Activated naive CD4-positive, alpha-beta T cell treated with anti-CD3 and anti-CD28 coated beads for 36 hours (primary cell): ENCODE data around the gene TCHP. TPM values are rescaled to one million over a fixed set of nuclear protein-coding genes. Genes with fewer than 3 reads are reported as not detected.
"Not testable (repeated sequence)": the region's sequence is repeated elsewhere in the genome, so short reads cannot be mapped to it uniquely, and the experiment has no call there.

Source experiments
- CTCF ChIA-PET: fragments of 350-600 bp; sonication (Branson Sonifier 250); formaldehyde crosslinking; loops from one replicate; lab custom pipeline; 2021; ENCODE audit warnings: antibody characterized with exemption; lab: Charles Lee
- DNase-seq: peaks from one replicate; pipeline ENCODE4 v3.0.0-alpha.2; 2020
- H3K27ac Mint-ChIP-seq: one replicate; pipeline ENCODE4 v1.8.0; 2021; ENCODE audit warnings: mild to moderate bottlenecking, mixed read lengths
- H3K27me3 Mint-ChIP-seq: one replicate; pipeline ENCODE4 v1.8.0; 2021; ENCODE audit warnings: low read depth, mixed read lengths
- H3K36me3 Mint-ChIP-seq: one replicate; pipeline ENCODE4 v1.8.0; 2021; ENCODE audit warnings: low read depth, mixed read lengths
- H3K4me1 Mint-ChIP-seq: one replicate; pipeline ENCODE4 v1.8.0; 2021; ENCODE audit warnings: low read depth, mixed read lengths
- H3K4me3 Mint-ChIP-seq: one replicate; pipeline ENCODE4 v1.8.0; 2021; ENCODE audit warnings: mild to moderate bottlenecking, moderate library complexity, mixed read lengths
- H3K9me3 Mint-ChIP-seq: one replicate; pipeline ENCODE4 v1.8.0; 2021; ENCODE audit warnings: mixed read lengths
- intact Hi-C: fragments of 100-400 bp; cut with micrococcal nuclease; formaldehyde crosslinking; loops from one replicate; pipeline ENCODE4 v1.15.1; 2023
- total RNA-seq, 2 experiments: library from RNA; stranded (reverse); gene quantifications; one replicate each; pipeline ENCODE4 v1.2.3, GENCODE V29; 2021

TCHP gene
- total RNA-seq, 2 experiments from 2014 or later, result 19.6 to 20.9 TPM

DNA sequence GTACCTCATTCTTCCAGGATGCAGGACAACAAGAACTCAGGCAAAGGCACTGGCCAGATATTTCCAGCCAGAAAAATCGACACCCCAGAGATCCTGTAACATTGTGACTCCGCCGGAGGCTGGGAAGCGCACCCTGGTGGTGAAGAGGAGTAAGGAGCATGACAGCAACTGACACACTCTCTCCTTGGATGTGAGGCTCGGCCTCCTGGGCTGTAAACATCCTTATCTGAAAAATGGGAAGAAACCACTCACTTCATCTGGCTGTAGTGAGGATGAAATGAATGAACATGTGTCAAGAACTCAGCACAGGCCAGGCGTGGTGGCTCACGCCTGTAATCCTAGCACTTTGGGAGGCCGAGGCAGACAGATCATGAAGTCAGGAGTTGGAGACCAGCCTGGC is 27.5 kb downstream of the TCHP start:
- H3K9me3 Mint-ChIP-seq, result no peaks in the 10 kb centered on the region
- no peaks in the 10 kb centered on the region for H3K4me1 Mint-ChIP-seq
- intact Hi-C loops, result loop anchor here (1.0 kb wide), 3 partner anchors 27 to 122 kb away; partner anchors contain the start of gene TCHP
- H3K27ac Mint-ChIP-seq, result no peak overlapping the region
- H3K27me3 Mint-ChIP-seq, result no peaks in the 10 kb centered on the region
- peaks cover 4% of the 10 kb centered on the region for H3K36me3 Mint-ChIP-seq
- H3K4me3 Mint-ChIP-seq, result no peak overlapping the region
- CTCF ChIA-PET, result interaction anchor here (0.6 to 1.6 kb wide), 10 partner anchors 11 to 82 kb away, joined by 3 to 6 read pairs (median 4); no protein-coding TSS in a partner anchor
- peak; percentile 57 for DNase-seq

- intact Hi-C loops, result no loop called here
- no peaks in the 10 kb centered on the region for H3K4me1 Mint-ChIP-seq
- H3K36me3 Mint-ChIP-seq, result peaks cover 7% of the 10 kb centered on the region
- H3K4me3 Mint-ChIP-seq, result no peak overlapping the region
- CTCF ChIA-PET, result interaction anchor here (0.6 to 1.6 kb wide), 14 partner anchors 12 to 219 kb away, joined by 3 to 6 read pairs (median 4); no protein-coding TSS in a partner anchor
- H3K9me3 Mint-ChIP-seq, result no peaks in the 10 kb centered on the region
- no peaks in the 10 kb centered on the region for H3K27me3 Mint-ChIP-seq
- DNase-seq, result no peak
- no peak overlapping the region for H3K27ac Mint-ChIP-seq
Observed at GRCh38 chr12:109928058-109928656, 28.1 kb downstream of the TCHP start.

- DNase-seq, intact Hi-C loops, H3K27me3 Mint-ChIP-seq, H3K4me3 Mint-ChIP-seq, H3K36me3 Mint-ChIP-seq, H3K27ac Mint-ChIP-seq, H3K4me1 Mint-ChIP-seq, H3K9me3 Mint-ChIP-seq: not testable (repeated sequence)
- CTCF ChIA-PET, result interaction anchor here (0.6 to 1.6 kb wide), 6 partner anchors 13 to 204 kb away, joined by 3 to 6 read pairs (median 4); no protein-coding TSS in a partner anchor
Observed at GRCh38 chr12:109929326-109929725, 29.3 kb downstream of the TCHP start.

GRCh38 chr12:109930028-109930800 is 30.1 kb downstream of the TCHP start:
- H3K36me3 Mint-ChIP-seq, result peaks cover 7% of the 10 kb centered on the region
- CTCF ChIA-PET, result interaction anchor here (1.6 kb wide), 1 partner anchor 77 kb away, joined by 5 read pairs; no protein-coding TSS in a partner anchor
- H3K4me3 Mint-ChIP-seq, result no peak overlapping the region
- H3K27ac Mint-ChIP-seq, result peak overlapping the region; percentile 28
- no peaks in the 10 kb centered on the region for H3K4me1 Mint-ChIP-seq
- no peak for DNase-seq
- H3K9me3 Mint-ChIP-seq, result no peaks in the 10 kb centered on the region
- intact Hi-C loops, result no loop called here
- H3K27me3 Mint-ChIP-seq, result no peaks in the 10 kb centered on the region

GRCh38 chr12:109931143-109931542 is 31.1 kb downstream of the TCHP start:
- Mint-ChIP-seq H3K27me3 (no peaks in the 10 kb centered on the region), H3K4me1 (no peaks in the 10 kb centered on the region), H3K9me3 (no peaks in the 10 kb centered on the region), H3K27ac (no peak overlapping the region), H3K36me3 (peaks cover 9% of the 10 kb centered on the region), H3K4me3 (no peak overlapping the region)
- intact Hi-C loops, result no loop called here
- CTCF ChIA-PET, result interaction anchor here (1.6 kb wide), 1 partner anchor 78 kb away, joined by 5 read pairs; no protein-coding TSS in a partner anchor
- DNase-seq, result no peak

DNA sequence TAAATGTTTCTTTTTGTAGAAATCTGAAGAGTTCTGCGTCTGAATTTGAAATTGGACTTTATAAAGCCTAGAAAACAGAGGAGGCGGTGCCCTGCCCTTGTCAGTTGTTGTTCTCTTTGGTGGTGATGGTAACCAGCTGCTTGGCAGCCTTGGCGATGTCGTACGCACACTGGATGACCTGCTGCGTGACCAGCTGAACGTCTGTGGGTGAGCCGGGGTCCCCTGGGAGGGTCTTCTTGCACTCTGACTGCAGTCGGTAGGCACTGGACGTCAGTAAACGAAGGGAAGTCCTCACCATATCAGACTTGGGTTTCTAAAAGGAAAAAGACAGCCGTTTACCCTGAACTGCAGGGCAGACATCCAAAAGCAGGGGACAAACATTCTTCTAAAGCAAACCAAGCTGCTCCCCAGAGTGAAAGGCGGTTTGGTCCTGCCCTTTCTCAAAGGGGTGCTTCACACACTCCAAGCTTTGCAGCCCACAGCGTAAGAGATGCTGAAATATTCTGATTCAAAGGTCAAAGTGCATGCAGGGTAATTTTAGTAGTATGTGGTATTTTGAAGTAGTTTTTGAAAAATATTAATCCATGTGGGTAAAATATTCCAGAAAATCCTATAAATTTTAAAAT is 32.9 kb downstream of the TCHP start:
- H3K4me3 Mint-ChIP-seq, result no peak overlapping the region
- no peaks in the 10 kb centered on the region for H3K4me1 Mint-ChIP-seq
- CTCF ChIA-PET, result interaction anchor here (0.6 kb wide), 1 partner anchor 1530 kb away, joined by 3 read pairs; no protein-coding TSS in a partner anchor
- H3K36me3 Mint-ChIP-seq, result peaks cover 7% of the 10 kb centered on the region
- H3K27me3 Mint-ChIP-seq, result no peaks in the 10 kb centered on the region
- no peak overlapping the region for H3K27ac Mint-ChIP-seq
- intact Hi-C loops, result no loop called here
- no peak for DNase-seq
- H3K9me3 Mint-ChIP-seq, result no peaks in the 10 kb centered on the region

GRCh38 chr12:109934026-109934425 is 34.0 kb downstream of the TCHP start:
- CTCF ChIA-PET, result no interaction called here
- peak overlapping the region; percentile 5 for H3K27ac Mint-ChIP-seq
- no peaks in the 10 kb centered on the region for H3K4me1 Mint-ChIP-seq
- no peaks in the 10 kb centered on the region for H3K27me3 Mint-ChIP-seq
- DNase-seq, result peak; percentile 68
- H3K9me3 Mint-ChIP-seq, result no peaks in the 10 kb centered on the region
- intact Hi-C loops, result loop anchor here (1.0 kb wide), 2 partner anchors 81 to 166 kb away; no protein-coding TSS in a partner anchor
- peaks cover 9% of the 10 kb centered on the region for H3K36me3 Mint-ChIP-seq
- no peak overlapping the region for H3K4me3 Mint-ChIP-seq

DNA sequence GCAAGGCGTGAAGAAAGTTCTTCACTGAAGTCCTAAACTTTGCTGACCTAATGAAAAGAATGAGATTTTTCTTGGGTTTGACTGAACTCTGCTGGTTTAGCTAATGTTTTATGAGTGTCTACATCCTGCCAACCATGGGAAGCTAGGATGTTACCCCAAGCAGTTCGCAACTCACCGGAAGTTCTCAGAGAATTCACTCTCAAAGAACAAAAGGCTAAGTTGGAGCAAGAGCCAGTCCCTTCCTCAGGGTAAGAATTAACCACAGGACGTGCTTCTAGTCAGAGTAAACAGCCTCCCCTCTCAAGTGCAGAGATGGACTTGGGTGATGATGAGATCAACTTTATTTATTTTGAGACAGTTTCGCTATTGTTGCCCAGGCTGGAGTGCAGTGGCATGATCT is 37.3 kb downstream of the TCHP start:
- no peak for DNase-seq
- peaks cover 12% of the 10 kb centered on the region for H3K36me3 Mint-ChIP-seq
- H3K27me3 Mint-ChIP-seq, result no peaks in the 10 kb centered on the region
- H3K4me1 Mint-ChIP-seq, result no peaks in the 10 kb centered on the region
- CTCF ChIA-PET, result interaction anchor here (0.5 to 0.6 kb wide), 2 partner anchors 86 to 1381 kb away, joined by 3 to 4 read pairs; no protein-coding TSS in a partner anchor
- H3K4me3 Mint-ChIP-seq, result no peak overlapping the region
- H3K9me3 Mint-ChIP-seq, result no peaks in the 10 kb centered on the region
- intact Hi-C loops, result no loop called here
- no peak overlapping the region for H3K27ac Mint-ChIP-seq

DNA sequence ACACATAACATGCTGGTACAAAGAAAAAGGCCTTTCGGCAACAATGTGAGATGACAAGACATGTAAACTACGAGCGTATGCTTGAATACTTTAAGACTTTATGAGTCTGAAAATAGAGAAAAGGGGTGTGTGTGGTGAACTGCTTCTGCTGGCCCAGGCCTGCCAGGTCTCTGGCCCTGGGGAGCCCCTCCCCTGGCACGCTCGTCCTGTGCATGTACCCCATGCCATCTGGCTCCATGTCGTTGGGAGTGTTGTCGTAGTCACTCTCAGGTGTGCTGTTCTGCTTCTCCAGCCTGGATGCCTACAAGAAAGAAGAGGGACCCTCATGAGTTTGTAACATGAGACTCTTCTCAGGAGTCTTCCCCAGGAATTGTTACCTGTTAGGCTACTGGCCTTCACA is 38.9 kb downstream of the TCHP start:
- CTCF ChIA-PET, result interaction anchor here (0.6 kb wide), 1 partner anchor 401 kb away, joined by 6 read pairs; no protein-coding TSS in a partner anchor
- no peak for DNase-seq
- Mint-ChIP-seq H3K27ac (no peak overlapping the region), H3K4me3 (no peak overlapping the region), H3K36me3 (peaks cover 9% of the 10 kb centered on the region), H3K9me3 (no peaks in the 10 kb centered on the region), H3K4me1 (no peaks in the 10 kb centered on the region), H3K27me3 (no peaks in the 10 kb centered on the region)
- intact Hi-C loops, result no loop called here

- CTCF ChIA-PET, result no interaction called here
- Mint-ChIP-seq H3K4me1 (no peaks in the 10 kb centered on the region), H3K27me3 (no peaks in the 10 kb centered on the region), H3K9me3 (no peaks in the 10 kb centered on the region), H3K4me3 (no peak overlapping the region), H3K36me3 (peaks cover 9% of the 10 kb centered on the region), H3K27ac (no peak overlapping the region)
- no peak for DNase-seq
- intact Hi-C loops, result no loop called here
Observed at GRCh38 chr12:109939504-109939903, 39.4 kb downstream of the TCHP start.

- no peak overlapping the region for H3K27ac Mint-ChIP-seq
Observed at GRCh38 chr12:109940339-109940923, 40.4 kb downstream of the TCHP start.

GRCh38 chr12:109943811-109944210 is 43.7 kb downstream of the TCHP start:
- no peak overlapping the region for H3K4me3 Mint-ChIP-seq
- peaks cover 24% of the 10 kb centered on the region for H3K36me3 Mint-ChIP-seq
- no peaks in the 10 kb centered on the region for H3K27me3 Mint-ChIP-seq
- intact Hi-C loops, result no loop called here
- CTCF ChIA-PET, result interaction anchor here (1.0 kb wide), 1 partner anchor 8 kb away, joined by 3 read pairs; no protein-coding TSS in a partner anchor
- no peak overlapping the region for H3K27ac Mint-ChIP-seq
- DNase-seq, result no peak
- H3K9me3 Mint-ChIP-seq, result no peaks in the 10 kb centered on the region
- H3K4me1 Mint-ChIP-seq, result peaks cover 24% of the 10 kb centered on the region

More at GRCh38 chr12:109940339-109940923, 40.4 kb downstream of the TCHP start:
- Mint-ChIP-seq H3K4me1 (no peaks in the 10 kb centered on the region), H3K9me3 (no peaks in the 10 kb centered on the region), H3K36me3 (peaks cover 11% of the 10 kb centered on the region), H3K4me3 (no peak overlapping the region), H3K27me3 (no peaks in the 10 kb centered on the region)
- intact Hi-C loops, result no loop called here
- no peak for DNase-seq
- CTCF ChIA-PET, result interaction anchor here (0.9 kb wide), 2 partner anchors 97 to 107 kb away, joined by 3 to 4 read pairs; no protein-coding TSS in a partner anchor
